GM21447 (cell line): ENCODE data around the gene DOCK1.

ENCODE experiments used
- ATAC-seq: cut with Tn5 transposase; IDR thresholded peaks from one replicate; pipeline ENCODE4 v1.9.1; 2021; ENCODE audit not compliant: unreplicated experiment

Gene DOCK1

DNA sequence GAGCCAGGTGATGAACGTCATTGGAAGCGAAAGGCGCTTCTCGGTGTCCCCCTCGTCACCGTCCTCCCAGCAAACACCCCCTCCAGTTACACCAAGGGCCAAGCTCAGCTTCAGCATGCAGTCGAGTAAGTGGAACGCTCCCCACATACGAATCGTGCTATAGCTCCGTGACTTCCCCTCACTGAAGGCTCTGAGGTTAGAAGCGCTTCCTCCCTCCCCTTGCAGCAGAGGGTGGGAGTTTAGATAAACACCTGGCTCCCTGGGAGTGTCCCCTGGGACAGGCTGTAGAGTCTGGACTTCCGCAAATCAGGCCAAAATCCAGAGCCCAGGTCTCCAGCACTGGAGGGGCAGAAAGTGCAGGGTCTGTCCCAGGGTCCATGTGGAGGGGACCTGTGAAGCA, 538.9 kb downstream of the DOCK1 start:
- ATAC-seq = no peak

DNA sequence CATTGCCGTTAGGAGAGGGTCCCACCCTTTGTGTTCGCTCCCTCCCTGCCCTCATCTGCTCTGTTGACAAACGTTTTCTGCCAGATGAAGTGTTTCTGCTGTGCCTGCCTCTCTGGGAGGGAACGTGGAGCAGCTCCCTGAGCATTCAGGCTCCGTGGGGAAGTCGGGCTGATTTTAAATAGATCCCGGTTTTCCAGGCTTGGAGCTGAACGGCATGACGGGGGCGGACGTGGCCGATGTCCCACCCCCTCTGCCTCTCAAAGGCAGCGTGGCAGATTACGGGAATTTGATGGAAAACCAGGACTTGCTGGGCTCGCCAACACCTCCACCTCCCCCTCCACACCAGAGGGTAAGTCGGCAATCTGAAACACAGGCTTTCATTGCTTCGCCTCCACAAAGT, 542.0 kb downstream of the DOCK1 start:
- ATAC-seq = no peak

DNA sequence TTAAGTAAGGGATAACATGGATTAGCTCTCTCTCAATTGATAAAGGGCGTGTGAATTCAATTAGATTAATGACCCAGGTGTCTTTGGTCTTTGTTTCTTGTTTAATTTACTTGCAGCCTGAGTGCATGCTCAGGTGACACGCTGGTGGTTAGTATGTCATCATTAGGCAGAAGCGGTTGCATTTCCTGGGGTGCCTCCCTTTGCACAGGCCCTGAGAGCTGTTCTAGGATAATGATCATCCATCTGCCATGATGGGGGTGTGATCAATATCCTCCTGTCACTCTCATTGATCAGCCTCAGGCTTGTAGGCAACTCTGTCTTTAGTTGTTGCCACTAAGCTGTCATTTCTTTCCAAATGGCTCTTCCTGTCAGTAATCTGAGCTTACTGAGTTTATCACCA, 544.3 kb downstream of the DOCK1 start:
- no peak for ATAC-seq

DNA sequence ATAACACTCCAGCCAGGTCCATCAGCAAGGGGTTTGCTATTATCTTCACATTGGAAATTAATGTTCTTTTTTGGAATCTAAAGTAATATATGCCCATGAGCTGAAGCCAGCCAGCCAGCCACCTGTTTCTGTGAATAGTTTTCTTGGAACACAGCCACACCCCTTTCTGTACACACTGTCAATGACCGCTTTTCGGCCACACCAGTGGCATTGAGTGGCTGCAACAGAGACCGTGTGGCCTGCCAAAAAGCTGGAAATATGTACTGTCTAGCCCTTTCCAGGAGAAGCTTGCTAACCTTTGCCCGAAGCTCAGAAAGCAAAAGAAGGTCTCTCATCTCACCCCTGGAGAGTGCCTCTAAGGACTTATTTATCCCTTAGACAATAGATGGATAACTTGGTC, 545.4 kb downstream of the DOCK1 start:
- no peak for ATAC-seq

DNA sequence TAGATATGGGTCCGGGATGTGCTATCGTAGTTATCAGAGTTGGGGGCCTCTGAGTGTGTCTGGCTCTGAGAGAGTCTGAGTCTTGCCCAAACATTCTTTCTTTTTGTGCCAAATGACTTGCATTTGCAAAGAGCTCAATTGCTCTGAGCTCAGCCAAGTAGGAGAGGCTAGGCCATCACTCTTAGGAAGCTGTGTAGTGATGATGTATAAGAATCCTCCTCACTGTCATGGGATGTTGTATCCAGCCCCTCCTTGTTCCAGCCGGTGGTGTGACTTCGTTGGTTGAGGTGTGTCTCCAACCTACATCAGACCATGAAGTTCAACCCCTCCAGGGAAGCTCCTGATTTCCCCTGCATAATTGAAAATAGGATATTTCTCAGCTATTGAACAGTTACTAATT, 546.4 kb downstream of the DOCK1 start:
- no peak for ATAC-seq

DNA sequence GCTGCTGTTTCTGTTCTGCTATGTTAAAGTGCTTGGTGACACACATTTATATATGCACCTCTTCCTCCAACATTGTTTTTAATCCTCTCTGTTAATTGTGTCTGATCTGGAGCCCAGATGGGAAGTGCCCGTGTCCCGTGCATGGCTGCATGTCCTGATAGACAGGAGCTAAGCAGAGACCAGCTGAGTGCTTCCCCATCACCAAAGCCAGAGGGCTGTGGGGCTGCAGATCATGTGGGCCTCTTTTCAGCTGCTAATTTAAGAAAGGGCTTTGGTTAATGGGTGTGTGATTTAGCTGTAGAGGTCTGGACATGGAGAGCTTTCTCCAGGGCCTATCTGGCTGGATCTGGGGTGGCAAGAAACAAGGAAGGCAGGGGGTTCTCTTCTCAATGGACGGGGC, 547.3 kb downstream of the DOCK1 start:
- ATAC-seq = no peak

DNA sequence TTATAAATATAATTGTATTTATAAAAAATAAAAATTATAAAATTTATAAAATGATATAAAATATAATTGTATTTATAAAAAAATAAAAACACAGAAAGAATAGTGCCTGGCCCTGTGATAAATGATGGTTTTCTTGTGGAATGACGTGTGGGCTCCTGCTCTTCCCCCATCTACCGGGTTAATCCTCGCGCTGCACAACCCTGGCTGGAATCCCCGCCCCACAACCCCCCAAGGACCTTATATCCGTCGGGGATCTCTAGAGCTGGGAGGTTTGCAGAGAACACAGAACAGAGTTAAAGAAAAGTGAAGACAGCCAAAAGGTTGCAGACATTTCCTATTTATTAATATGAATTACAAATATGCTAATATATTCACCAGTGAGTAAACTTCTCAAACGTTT, 548.5 kb downstream of the DOCK1 start:
- no peak for ATAC-seq

DNA sequence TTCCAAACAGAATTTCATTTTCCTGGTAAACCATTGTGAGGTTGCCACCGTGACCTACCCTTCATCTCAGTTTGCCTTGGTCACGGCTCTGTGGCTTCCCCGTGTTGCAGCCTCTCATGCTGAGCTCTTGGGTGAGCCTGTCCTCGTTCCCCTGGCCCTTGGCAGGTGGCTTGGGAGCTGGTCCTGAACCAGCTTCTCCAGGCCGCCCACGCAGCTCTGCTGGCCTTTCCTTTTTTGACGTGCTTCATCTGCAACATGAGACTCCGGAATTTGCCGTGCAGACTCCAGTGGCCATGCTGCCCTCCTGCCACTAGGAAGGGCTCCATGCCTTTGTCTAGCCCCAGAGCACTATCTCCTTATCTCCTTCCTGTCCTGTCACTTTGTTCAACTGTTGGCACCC, 550.9 kb downstream of the DOCK1 start:
- no peak for ATAC-seq

DNA sequence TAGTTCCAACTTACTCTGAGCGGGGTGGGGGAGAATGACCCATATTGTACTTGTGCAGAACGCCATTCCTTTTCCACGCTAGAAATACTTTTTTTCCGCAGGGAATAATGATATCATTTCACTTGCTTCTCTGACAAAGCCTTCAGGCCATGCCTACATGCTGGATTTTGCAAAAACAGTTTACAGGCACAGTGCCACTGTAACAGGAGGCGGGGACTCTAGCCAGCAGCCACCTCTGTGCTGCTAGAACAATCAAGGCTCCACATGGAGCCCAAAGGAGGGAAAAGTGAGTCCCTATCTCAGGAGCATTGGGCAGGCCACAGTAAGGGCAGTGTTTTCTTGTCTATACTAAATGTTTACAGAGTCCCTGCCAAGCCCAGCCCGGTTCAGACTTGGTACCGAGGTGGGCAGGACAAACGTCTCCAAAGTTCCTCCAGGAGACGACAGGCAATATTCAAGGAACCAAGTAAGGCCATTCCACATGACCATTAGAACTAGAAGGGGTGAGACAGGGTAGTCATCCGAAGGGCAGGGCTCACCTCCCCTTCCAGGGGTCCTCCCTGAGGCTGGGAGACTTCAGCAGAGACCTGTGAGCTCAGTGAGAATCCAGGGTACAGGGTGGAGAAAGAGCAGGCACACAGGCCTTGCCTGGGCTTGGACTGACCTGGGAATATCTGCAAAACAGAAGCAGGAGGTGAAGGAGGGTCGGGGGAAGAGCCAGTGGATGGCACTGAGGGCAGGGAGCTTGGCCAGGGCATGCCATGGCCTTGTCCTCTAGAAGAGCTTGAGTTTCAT, 553.0 kb downstream of the DOCK1 start:
- ATAC-seq = no peak

DNA sequence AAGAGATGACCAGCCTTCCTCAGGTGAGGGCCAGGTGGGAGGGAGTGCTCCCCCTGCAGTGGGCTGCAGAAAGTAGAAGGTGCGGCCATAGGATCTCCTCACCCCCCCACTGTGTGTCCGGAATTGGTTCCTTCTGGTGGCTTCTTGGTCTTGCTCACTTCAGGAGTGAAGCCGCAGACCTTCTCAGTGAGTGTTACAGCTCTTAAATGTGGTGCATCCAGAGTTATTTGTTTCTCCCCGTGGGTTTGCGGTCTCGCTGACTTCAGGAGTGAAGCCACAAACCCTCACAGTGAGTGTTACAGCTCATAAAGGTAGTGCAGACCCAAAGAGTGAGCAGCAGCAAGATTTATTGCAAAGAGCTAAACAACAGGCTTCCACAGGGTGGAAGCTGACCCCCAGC, 553.6 kb downstream of the DOCK1 start:
- ATAC-seq = no peak

DNA sequence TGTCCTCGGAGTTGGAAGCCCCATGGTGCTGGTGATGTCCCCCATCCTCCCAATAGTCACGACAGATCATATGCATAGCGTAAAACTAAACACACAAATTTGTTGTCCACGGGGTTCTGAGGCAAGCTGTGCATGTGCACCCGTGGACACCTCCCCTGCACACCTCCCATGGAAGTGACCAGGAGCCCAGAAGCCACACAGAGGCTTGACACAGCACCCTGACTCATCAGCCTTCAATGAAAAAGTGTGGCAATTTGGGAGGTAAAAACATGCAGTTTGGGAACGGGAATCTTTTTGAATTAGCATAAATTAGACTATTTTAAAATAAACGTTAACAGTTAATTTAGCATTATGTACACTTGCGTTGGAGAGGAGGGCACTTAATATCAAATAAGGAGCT, 554.7 kb downstream of the DOCK1 start:
- ATAC-seq = no peak

DNA sequence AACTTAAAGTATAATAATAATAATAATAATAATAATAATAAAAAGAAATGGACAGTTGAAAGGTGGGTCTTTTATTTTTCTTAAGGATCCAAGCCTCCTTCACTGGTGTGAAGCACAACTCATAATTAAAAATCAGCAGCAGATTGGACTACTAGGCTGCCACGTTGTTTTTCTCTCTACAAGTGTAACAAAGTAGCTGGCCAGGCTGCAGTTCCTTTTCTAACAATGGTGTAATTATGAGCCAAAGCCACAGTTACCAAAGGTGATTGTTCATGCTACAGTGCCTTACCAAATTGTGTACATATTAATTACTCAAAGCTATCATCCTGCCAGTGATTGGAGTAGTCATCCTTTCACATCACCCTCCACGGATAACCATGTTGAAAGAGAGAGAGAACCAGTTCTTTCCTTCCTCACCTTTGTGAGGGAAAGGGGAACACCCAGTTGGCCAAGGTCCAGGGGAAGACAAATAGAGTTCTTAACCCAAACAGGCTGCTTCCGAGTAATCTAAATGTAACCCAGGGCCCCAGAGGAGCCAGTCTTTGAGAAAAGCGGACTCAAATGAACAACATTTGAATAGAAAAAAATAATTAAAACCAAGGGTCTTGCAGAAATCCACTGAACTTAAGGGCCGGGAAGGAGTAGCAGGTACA, 557.5 kb downstream of the DOCK1 start:
- ATAC-seq = no peak

DNA sequence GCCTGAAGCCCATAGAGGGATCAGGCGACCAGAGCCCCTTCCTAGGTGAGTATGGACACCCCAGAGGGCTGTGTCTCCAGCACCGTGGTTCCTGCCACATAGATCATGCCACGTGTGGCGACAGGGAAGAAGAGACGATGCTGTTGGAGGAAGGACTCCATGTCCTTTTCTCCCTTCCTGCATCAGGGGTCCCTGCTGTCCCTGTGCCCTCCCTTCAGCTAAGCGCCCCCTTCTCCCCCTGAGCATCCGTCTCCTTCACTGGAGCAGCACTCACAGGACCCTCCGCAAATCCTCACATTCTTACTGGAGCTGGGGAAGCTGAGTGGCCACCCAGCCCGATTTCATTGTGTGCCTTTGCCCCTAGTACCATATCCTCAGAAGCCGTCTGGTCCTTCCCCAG, 558.3 kb downstream of the DOCK1 start:
- no peak for ATAC-seq

DNA sequence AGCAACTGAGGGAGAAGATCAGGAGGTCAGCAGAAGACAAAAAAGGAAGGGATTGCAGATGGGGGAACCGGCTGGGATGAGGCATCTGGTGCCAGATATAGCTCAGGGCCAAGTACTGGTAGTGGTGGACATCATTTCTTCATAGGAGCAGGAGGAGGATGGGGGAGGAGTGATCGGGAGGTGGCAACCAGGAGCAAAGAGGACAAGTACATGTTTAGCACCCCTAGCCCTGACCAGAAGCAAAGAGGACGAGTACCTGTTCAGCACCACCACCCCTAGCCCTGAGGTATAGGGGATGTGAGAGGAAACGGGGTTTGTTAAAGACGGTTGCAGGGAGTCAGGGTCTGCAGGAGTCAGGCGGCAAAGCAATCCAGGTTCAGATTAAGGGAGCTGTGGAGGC, 559.3 kb downstream of the DOCK1 start:
- ATAC-seq = no peak

DNA sequence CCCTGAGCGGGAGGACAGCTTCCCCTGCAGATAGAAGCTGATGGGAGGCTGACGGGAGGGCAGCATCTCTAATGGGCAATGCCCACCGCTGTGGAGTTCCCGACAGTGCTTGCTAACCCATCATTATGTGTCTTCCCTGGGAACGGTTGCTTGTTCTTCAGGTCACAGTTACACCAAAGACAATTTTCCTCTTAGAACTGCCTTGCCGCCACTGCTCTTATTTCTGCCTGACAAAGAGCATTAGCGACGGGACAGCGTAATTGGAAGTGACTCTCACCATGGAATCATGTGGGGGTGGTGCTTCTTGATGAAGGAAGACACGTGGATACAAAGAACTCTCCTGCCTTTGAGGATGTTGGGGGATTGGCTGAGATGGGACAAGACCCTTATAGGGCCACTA, 562.6 kb downstream of the DOCK1 start:
- no peak for ATAC-seq

DNA sequence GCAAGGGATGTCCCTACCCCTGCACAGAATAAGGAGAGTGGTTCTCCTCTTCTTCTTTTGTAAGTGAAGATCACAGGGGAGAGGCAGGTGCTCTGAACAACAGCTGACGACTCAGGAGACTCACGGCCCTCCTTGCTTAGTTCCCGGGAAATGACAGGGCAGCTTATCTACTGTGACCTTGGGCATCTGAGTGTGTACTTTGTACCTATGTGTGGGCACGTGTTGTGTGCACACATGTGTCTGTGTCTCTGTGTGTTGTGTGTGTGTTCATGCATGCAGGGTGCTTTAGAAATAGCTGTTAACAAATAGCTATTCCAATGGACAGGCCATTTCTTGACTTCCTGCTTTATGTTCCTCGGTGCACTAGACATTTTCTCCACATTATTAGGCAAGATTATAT, 563.4 kb downstream of the DOCK1 start:
- ATAC-seq = no peak

DNA sequence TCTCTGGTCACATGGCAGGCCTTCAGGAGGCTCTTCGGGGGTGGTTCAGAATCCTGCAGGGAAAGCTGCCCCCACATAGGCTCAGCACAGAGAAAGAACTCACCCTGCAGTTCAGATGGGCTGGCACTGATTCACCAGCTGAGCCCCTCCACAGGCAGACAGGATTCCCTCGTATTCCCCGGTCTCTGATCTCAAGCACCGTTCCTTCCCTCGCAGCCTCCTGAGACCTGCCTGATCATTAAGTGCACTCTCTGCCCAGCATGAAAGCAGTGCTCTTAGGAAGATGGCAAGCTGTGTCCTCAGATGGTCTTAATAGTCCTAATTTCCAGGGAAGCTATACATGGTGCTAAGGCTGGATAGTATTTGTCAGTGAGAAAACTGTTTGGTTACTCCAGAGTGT, 565.7 kb downstream of the DOCK1 start:
- ATAC-seq = no peak

DNA sequence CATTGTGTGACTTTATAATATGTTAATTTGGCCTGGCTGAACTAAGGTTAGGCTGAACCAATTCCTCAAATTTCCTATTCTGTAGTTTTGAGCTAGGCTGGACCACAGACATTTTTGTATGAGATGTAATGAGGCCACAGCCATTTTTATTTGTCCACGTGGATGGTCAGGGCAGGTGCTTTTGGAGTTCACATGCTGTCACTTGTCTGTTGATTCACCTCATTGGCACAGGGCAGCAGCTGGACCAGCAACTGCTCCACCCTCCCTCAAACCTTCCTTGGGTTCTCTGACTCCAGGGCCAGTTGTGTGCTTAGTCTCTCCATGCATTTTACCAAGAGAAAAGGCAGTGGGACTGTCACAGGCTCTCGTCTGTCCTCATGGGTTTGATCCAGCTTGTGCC, 567.7 kb downstream of the DOCK1 start:
- no peak for ATAC-seq

DNA sequence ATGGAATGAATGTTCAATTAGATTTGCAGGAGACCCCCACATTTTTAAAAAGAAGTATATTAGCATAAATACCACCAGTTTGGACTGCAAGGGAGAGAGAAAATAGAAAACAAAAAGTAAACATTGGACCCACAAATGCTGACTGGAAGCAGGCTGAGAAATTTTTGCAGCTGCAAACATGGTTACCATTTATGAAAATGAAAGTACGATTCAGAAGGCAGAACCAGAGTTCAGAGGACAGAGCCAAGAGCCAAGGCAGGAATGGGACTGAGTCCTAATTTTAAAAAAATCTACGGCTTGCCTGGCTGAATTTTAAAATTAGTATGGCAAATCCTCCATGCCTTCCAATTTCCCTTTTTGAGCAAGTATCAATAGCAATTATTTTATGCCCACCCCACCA, 569.3 kb downstream of the DOCK1 start:
- no peak for ATAC-seq

DNA sequence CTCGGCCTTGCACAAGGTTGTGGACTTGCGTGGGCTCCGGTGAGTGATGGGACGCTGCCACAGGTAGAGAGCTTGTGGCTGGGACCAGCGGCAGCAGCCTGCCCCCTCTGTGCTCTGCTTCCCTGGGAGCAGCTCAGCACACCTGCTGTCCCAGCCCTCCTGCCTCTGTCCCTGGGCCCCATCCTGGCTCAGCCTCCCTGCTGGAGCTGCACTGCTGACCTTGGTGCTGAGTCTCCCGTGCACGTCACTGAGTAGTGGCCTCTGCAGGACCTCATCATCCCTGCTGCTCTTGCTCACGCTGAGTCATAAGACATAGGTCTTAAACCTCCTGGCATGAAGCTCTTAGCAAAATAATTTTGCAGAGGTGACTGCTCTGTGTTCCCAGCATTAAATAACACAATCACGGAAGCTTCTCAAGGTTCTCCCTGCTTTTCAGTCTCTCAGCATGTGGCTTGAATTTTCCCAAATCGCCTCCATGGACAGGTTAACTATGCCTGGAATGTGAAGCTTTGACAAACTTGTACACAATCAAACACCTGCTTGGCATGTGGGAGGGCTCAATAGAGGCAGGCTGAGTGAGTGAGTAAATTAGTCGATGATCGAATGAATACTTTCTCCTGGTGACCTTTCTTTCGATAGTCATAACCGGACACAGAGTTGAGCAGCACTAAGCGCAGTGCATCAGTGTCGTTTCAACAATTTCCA, 580.1 kb downstream of the DOCK1 start:
- ATAC-seq = no peak

DNA sequence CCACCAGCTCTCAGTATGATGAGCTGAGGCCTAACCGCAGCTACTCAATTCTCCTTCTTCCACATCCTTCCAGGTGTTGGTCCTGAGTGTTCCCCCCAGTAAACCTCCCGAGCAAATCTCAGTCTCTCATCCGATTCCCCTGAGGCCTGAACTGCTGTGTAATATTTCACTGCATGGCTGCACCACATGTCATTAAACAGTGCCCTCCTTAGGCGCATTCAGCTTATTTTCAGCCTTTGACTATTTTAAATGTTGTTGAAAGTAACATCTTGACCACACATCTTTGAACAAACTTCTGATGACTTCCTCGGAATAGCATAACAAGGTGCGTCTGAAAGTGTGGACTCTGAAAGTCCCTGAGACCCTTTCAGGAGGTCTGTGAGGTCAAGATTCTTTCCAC, 581.1 kb downstream of the DOCK1 start:
- ATAC-seq = no peak

DNA sequence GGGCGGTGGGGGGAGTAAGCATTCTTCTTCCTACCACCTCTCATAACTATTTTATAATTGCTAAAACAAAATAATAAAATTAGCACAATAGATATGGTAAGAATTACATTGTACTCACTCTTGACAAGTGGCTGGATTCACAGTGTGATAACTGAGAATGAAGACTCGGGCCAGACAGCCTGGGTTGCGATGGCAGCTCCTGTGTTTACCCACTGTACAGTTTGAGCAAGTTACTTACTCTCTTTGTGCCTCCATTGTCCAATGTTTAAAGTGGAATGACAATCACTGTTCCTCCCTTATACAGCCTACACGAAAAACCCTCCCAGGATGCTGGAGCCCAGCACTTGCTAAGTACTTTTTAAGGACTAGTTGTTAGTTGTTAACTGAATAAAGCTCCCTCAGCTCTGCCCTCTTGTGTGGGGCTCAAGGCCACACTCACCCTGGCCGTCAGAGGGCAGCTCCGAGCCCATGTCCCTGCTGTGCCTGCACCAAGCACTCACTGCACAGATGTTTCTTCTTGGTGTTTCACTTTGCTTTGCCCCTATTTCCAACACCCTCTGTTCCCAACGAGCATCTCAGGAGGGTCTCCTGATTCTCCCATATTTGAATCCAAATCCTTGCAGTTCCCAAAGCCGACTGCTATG, 587.5 kb downstream of the DOCK1 start:
- ATAC-seq = no peak
